Measurements from ENCODE around the gene UMODL1. TPM values are rescaled to one million over a fixed set of nuclear protein-coding genes. Genes with fewer than 3 reads are reported as not detected.

The UMODL1 gene
- total RNA-seq, 1 donor from 2014 or later: 0.10 TPM

- no peak for DNase-seq
Measured at GRCh38 chr21:42135386-42136052, 64.4 kb downstream of the UMODL1 start.

GRCh38 chr21:42137191-42137904 is 66.2 kb downstream of the UMODL1 start:
- no peak for DNase-seq

DNA sequence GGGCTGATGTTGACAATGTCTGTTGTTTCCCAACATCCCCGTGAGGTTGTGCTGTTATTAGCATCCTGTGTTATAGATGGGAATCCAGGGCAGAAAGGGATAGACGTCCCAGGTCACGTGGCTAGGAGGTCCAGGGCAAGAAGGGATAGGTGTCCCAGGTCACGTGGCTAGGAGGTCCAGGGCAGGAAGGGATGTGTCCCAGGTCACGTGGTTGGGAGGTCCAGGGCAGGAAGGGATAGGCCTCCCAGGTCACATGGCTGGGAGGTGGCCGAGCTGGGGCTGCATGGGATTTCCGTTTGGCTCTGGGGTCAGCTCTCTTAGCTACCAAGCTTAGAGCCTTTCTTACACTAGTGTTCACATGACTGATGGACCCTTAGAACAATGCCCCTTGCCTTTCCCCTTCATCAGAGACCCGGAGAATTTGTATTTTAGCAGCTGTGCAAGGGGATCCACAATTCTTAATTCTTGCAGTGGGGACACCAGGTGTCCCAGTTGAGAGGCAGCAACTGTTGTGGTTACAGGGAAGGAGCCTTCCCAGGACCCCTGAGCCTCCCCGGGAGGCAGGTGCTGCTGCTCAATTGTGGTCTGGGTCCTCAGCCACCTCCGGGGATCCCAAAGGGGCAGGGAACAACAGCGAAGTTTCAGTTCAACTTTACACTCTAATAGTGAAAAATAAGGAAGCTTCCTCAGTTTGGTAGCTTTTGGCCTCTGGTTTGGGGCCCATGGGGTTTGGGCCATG is 69.2 kb downstream of the UMODL1 start:
- DNase-seq: no peak

DNA sequence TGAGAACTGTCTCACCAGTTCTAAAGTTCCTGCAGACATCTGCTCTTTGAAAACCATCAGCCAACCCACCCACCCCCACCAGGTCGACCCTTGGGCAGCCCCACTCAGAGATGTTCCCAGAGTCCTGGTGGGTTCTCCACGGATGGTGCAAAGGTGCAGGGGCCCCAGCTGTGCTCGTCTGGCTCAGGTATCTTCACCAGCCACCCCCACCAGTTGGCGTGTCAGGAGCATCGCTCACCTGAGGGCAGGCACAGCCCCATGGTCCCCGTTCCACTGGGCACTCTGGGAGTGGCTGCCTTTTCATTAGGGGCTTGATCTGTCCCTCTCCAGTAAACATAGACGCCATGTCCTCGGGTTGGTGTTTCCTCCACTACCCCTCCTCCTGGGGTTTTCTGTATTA is 70.5 kb downstream of the UMODL1 start:
- DNase-seq: no peak

DNA sequence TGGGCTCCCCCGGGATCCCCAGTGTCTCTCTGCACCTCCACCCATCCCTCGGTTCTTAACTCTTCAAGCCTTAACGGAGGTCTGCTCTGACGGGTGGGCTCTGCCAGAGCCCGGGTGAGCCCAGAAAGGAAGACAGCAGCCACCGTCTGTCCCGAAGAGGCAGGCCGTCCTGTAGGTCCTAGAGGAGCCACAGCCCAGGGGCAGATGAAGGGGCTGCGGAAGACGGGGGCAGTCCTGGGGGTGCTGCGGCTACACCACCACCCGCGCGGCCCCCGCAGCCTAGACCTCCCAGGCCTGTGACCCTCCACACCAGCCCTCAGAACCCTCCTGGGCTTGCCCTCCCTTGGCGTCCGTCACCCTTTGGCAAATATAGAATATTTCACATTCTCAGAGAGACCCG is 71.0 kb downstream of the UMODL1 start:
- DNase-seq: no peak

GRCh38 chr21:42142627-42143026 is 71.5 kb downstream of the UMODL1 start:
- no peak for DNase-seq

DNA sequence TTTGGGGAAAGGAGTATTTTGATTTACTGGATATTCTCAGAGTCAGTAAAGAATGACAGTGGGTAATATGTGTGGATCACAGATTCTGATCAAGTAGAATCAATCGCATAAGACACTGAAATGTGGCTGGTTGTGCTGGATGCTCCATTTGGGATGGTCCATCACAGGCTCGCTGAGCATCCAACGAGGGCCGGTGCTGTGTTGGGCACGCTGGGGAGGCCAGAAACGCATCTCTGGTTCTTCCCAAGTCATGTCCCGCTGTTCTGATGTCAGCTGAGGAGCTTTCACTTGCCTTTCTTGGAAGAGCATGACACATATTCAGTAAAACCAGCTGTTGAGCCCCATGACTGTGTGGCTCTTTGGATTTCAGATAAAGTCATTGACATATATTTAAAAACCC is 72.0 kb downstream of the UMODL1 start:
- DNase-seq: no peak

GRCh38 chr21:42144221-42144620 is 73.1 kb downstream of the UMODL1 start:
- no peak for DNase-seq

GRCh38 chr21:42144679-42145568 is 73.8 kb downstream of the UMODL1 start:
- DNase-seq: no peak

DNA sequence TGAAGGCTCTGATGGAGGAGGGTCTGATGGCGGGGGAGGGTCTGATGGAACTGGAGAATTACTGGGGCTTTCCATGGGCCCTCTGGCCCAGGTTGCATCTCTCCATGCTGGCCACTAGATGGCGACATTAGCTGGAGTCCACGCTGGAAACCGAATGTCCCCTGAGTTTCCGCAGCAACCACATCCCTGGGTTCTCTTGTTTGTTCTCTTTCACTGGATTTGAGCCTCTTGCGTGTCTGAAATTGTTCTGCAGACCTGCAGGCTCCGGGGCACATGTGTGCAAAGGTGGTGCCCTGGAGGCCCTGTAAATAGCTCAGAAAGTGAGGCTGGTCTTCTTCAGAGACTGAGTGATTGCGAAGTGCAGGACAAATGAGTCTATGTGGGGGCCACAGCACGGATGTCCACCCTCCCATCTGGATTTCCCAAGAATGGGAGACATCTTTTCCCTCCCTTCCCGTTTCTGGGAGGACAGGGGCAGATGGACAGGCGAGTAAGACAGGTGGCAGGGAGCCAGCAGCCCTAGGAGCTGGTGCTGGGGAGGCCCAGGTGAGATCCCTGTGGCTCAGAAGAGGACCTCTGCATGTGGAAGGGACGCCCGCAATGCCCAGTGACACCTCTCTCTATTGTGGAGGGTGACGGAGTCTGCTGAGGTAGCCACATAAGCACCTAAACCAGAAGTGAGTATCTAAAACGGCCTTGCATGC is 74.6 kb downstream of the UMODL1 start:
- peak; percentile 87 for DNase-seq

DNA sequence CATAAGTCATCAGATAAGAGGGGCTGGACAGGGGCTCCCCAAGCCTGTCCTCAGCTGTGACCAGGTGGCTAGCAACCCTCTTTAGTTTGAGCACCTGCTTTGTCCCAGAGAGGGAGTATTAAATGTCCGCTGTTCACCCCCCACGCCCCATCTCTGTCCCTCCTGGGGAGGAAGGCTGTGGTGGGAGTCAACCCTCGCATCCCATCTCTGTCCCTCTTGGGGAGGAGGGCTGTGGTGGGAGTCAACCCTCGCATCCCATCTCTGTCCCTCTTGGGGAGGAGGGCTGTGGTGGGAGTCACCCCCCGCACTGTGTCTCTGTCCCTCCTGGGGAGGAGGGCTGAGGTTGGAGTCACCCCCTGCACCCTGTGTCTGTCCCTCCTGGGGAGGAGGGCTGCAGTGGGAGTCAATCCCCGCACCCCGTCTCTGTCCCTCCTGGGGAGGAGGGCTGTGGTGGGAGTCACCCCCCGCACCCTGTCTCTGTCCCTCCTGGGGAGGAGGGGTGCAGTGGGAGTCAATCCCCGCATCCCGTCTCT is 75.2 kb downstream of the UMODL1 start:
- DNase-seq: no peak

DNA sequence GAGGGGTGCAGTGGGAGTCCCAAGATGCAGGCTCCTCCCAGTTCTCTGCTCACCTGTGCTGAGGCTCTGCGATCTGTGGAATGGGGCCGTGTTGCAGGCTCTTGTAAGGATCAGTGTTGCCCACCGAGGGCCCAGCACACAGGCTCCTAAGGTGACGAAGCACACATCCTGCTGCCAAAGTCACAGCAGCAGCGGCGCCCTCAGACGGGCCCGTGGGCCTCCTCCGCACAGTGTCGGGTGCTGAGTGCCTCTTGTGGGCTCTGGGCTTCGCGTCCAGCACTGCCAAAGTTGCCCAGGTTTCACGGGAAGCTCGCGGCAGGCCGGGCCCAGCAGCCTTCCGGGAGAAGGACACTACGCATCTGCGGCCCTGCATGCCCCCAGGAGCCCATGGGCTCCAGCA is 75.7 kb downstream of the UMODL1 start:
- no peak for DNase-seq

- DNase-seq: no peak
Measured at GRCh38 chr21:42147386-42148020, 76.4 kb downstream of the UMODL1 start.

- DNase-seq: no peak
Measured at GRCh38 chr21:42148097-42148496, 77.0 kb downstream of the UMODL1 start.

GRCh38 chr21:42148584-42148983 is 77.5 kb downstream of the UMODL1 start:
- no peak for DNase-seq

DNA sequence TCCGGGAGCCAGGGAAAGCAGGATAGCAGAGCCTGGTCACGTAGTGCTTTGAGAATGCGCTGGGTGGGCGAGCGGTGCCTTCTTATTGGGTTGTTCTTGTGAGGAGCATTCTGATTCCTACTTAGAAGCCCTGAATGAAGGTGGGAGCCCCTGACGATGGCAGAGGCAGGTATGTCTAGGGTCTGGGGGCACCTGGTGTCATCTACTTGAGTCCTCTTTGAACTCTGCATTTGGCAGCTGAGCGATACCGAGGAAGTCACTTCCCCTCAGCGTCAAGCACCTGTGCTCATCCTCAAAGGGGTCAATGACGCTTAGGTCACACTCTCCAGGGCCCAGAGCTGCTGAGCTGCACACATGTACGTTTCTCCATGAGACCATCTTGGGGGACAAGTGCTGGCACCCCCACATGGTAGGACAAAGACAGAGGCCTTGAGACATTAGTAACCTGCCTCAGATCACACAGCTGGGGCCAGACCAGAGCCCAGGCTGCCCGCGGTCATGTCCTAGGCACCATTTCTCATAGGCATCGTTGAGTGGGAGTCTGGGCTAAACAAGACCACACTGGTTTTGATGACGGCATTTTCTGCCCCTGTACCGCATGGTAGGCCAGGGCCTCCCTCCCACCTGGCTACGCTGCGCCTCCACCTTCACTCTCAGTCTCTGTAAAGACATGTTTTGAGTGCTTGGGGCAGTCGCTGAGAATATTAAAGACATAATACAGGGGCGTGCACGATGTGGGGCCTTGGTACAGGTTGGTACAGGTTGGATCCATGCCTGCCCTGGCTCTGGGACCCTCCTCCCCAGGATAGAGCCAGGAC is 78.7 kb downstream of the UMODL1 start:
- DNase-seq: no peak

- DNase-seq: no peak
Measured at GRCh38 chr21:42150474-42151085, 79.5 kb downstream of the UMODL1 start.

DNA sequence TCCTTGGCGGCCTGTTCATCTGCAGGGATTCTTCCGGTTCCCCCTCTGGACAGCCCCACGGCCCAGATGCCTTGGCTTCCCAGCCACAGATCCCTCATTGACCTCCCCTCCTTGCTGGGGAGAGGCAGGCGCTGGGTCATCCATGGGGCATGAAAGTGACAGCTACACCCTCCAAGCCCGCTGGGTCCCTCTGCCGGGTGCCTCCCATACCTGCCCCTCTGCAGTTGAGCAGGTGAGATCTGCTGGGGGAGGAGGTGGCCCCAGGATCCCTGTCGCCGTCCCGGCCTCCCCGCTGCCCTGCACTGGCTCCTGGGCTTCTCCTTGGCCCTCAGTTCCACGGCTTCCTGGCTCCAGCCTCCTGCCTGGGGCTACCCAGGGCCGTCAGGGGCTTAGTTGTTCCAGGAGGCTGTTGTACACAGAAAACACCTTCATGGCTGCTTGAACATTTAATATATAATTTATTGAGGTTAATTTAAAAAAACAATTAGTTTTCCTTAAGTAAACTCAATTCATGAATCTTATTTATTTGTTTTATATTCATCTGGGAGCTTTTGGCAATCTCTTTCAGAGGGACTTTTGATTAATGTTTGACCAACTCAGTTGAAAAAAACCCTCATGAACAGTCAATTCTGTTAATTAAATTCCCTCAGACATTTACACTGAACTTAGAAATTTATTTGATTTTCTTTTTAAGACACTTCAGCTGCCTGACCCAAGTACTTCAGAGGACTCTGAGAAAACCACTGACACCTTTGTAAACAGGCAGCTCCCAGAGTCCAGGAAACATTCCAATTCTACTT is 80.2 kb downstream of the UMODL1 start:
- DNase-seq: no peak

DNA sequence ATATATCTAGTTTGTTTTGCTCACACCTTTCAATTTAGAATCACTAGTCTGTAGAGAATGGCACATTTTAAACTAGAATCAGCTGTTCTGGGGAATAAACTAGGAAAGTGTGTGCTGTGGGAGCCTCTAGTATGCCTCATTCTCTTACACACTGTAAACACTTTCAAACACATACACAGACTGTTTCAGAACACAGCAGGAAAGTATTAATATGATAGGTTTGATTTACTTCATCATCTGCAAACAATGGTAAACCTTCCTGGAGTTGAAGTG is 80.8 kb downstream of the UMODL1 start:
- peak; percentile 37 for DNase-seq

Data from tongue (tissue), 2 donors.